Endothelial cell of umbilical vein (primary cell): ENCODE data around the gene EPHA8. TPM values are rescaled to one million over a fixed set of nuclear protein-coding genes. Genes with fewer than 3 reads are reported as not detected.

Experiments used
- BruUV-seq: library from RNA; stranded (reverse); fragments of 400-500 nt; replicated peaks from 2 replicates; lab custom pipeline; 2021; lab: Mats Ljungman, UMichigan
- CTCF ChIA-PET: fragments of 300-600, 350-600 bp; sonication (Branson Sonifier 250); formaldehyde crosslinking; loops from one replicate; lab custom pipeline; 2021; ENCODE audit warnings: antibody characterized with exemption, inconsistent platforms; lab: Charles Lee
- POLR2A ChIA-PET: fragments of 300-600, 350-600 bp; sonication (Branson Sonifier 250); formaldehyde crosslinking; loops from one replicate; lab custom pipeline; 2021; ENCODE audit warnings: antibody characterized with exemption, inconsistent platforms; lab: Charles Lee
- DNase-seq: peaks from one replicate; pipeline ENCODE4 v3.0.0-alpha.2; 2011; ENCODE audit warnings: low read depth, low spot score
- FAIRE-seq: peaks from 2 replicates; lab custom pipeline; 2011; peaks lifted over from hg19 to GRCh38; lab: Jason Lieb, UNC
- H2AFZ ChIP-seq: 2 replicates; pipeline ENCODE4 v1.6.0; 2012; ENCODE audit warnings: low read depth, low read length, control low read depth, inconsistent platforms
- H3K27ac ChIP-seq: 2 replicates; pipeline ENCODE4 v1.5.1; 2011; ENCODE audit warnings: low read depth, mild to moderate bottlenecking, control low read depth, low read length, moderate library complexity; ENCODE audit not compliant: insufficient read depth
- H3K27me3 ChIP-seq, 2 experiments: 2 replicates each; pipeline versions ENCODE4 v1.6.0 to v1.6.1; 2011; ENCODE audit warnings: low read length in 2 of 2, mixed read lengths in 1 of 2; ENCODE audit not compliant: control insufficient read depth in 2 of 2, insufficient read depth in 2 of 2
- H3K36me3 ChIP-seq, 2 experiments: 2 replicates in 1 of 2; 3 replicates in 1 of 2; pipeline ENCODE4 v1.5.1; 2011; ENCODE audit warnings: low read length in 2 of 2, mild to moderate bottlenecking in 1 of 2, moderate library complexity in 1 of 2; ENCODE audit not compliant: control insufficient read depth in 2 of 2, insufficient read depth in 2 of 2; ENCODE audit errors: extremely low read depth in 1 of 2
- H3K4me1 ChIP-seq: 3 replicates; pipeline ENCODE4 v1.5.1; 2011; ENCODE audit warnings: mild to moderate bottlenecking, low read length; ENCODE audit not compliant: control insufficient read depth, insufficient read depth; ENCODE audit errors: extremely low read depth
- H3K4me2 ChIP-seq: 2 replicates; pipeline ENCODE4 v1.6.1; 2011; ENCODE audit warnings: low read length, control low read depth, mixed read lengths; ENCODE audit not compliant: insufficient read depth
- H3K4me3 ChIP-seq, 3 experiments: fragments of 200-600 bp in 1 of 3; sonication (generic), shearing (Covaris generic) in 1 of 3; replicated peaks in 1 of 3; 2 replicates each; pipeline ENCODE4 v1.5.1; 2011 to 2016; ENCODE audit warnings: control low read depth in 3 of 3, low read length in 3 of 3, mild to moderate bottlenecking in 2 of 3, inconsistent platforms in 1 of 3, low read depth in 1 of 3, moderate library complexity in 1 of 3; ENCODE audit not compliant: insufficient read depth in 1 of 3
- H3K79me2 ChIP-seq: 2 replicates; pipeline ENCODE4 v1.6.0; 2012; ENCODE audit warnings: low read length, inconsistent platforms; ENCODE audit not compliant: control insufficient read depth, insufficient read depth
- H3K9ac ChIP-seq: replicated peaks from 2 replicates; pipeline ENCODE3; 2011; ENCODE audit warnings: low read length, control low read depth; ENCODE audit not compliant: insufficient read depth; ENCODE audit errors: extremely low read depth
- H3K9me1 ChIP-seq: replicated peaks from 3 replicates; pipeline ENCODE4 v1.6.0; 2011; ENCODE audit warnings: mild to moderate bottlenecking, low read length; ENCODE audit not compliant: control insufficient read depth, insufficient read depth; ENCODE audit errors: extremely low read depth
- H3K9me3 ChIP-seq: replicated peaks from 2 replicates; pipeline ENCODE4 v1.5.1; 2012; ENCODE audit warnings: low read length, inconsistent platforms; ENCODE audit not compliant: control insufficient read depth, insufficient read depth
- H4K20me1 ChIP-seq: replicated peaks from 2 replicates; pipeline ENCODE3; 2011; ENCODE audit warnings: mild to moderate bottlenecking, low read length; ENCODE audit not compliant: control insufficient read depth, insufficient read depth; ENCODE audit errors: extremely low read depth
- CTCF ChIP-seq, 2 donors: IDR thresholded peaks; 1 replicate in 1 of 2; 2 replicates in 1 of 2; pipeline ENCODE4 v1.5.1; 2011; ENCODE audit warnings: low read length in 2 of 2, mild to moderate bottlenecking in 2 of 2, moderate library complexity in 2 of 2, control low read depth in 1 of 2, inconsistent platforms in 1 of 2, low read depth in 1 of 2; ENCODE audit not compliant: insufficient read depth in 1 of 2; ENCODE audit errors: extremely low read depth in 1 of 2
- GATA2 ChIP-seq: IDR thresholded peaks from 2 replicates; pipeline ENCODE4 v1.7.0; 2011; ENCODE audit warnings: low read depth, mild to moderate bottlenecking, moderate library complexity, mixed read lengths, low read length; ENCODE audit not compliant: insufficient read length, insufficient read depth
- JUN ChIP-seq: IDR thresholded peaks from 2 replicates; pipeline ENCODE4 v1.6.1; 2011; ENCODE audit warnings: borderline replicate concordance, low read depth; ENCODE audit not compliant: insufficient read length, insufficient read depth
- MYC ChIP-seq: IDR thresholded peaks from one replicate; pipeline ENCODE4 v1.6.1; 2011; ENCODE audit warnings: mild to moderate bottlenecking, low read depth, low read length
- POLR2AphosphoS5 ChIP-seq: IDR thresholded peaks from 2 replicates; pipeline ENCODE4 v1.6.1; 2012; ENCODE audit warnings: low read depth, mild to moderate bottlenecking, control low read depth, low read length, moderate library complexity; ENCODE audit not compliant: insufficient read depth
- dilution Hi-C: fragments of 300-500 bp; cut with MboI; formaldehyde crosslinking; loops from one replicate; pipeline ENCODE4 v1.15.0; 2019; ENCODE audit warnings: low sequenced_read_pairs; ENCODE audit not compliant: extremely low pct_ligation_motif_present
- intact Hi-C: fragments of 100-400 bp; cut with micrococcal nuclease; formaldehyde crosslinking; loops from one replicate; pipeline ENCODE4 v1.10.0; 2022
- polyA plus RNA-seq, 4 experiments: library from polyadenylated mRNA; depleted of rRNA in 3 of 4; stranded (reverse) in 3 of 4; unstranded in 1 of 4; fragments of >200 nt; gene quantifications; 2 replicates each; pipeline versions ENCODE4 v1.2.1 to v1.2.3, GENCODE V29; 2011 to 2012; ENCODE audit warnings: missing spikeins in 1 of 4
- total RNA-seq: library from RNA; stranded (reverse); gene quantifications from 2 replicates; pipeline ENCODE4 v1.2.3, GENCODE V29; 2021

Gene EPHA8
- total and polyA plus RNA-seq, 2 donors (not counting 3 experiments of a cell fraction or from before 2014, with no cell fraction given) = not detected

DNA sequence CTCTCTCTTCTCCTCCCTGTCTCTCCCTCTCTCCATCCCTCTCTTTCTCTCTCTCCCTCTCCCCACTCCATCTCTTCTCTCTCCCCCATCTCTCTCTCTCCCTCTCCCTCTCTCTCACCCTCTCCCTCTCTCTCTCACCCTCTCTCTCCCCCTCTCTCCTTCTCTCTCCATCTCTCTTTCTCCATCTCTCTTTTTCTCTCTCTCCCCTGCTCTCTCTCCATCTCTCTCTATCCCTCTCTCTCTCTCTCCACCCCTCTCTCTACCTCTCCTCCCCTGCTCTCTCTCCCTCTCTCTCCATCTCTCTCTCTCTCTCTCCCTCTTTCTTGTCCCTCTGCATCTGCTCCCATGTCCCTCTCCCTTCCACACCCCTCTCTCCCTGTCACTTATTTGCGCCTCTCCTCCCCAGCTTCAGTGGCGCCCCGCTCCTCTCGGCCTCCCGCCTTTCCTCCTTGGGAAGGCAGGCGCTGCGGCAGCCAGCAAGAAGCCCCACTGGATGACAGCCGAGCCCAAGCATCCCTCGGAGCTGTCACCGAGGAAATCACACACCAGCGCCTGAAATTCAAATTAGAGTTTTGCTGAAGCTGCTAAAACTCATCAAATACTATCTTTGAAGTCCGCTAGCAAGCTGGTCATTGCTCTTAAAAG is 15.3 kb upstream of the EPHA8 start:
- POLR2A ChIA-PET = no interaction called here

More for the DNA sequence above, 15.3 kb upstream of the EPHA8 start:
- Histone ChIP-seq H3K4me3 (no peak overlapping the region), H3K4me1 (no peaks in the 10 kb centered on the region), H3K4me2 (no peak overlapping the region), H3K9ac (no peak overlapping the region), H3K9me1 (no peaks in the 10 kb centered on the region), H3K9me3 (no peaks in the 10 kb centered on the region), H3K79me2 (no peaks in the 10 kb centered on the region), H3K27me3 (peaks cover 11 to 12% of the 10 kb centered on the region in 2 experiments), H3K36me3 (no peaks in the 10 kb centered on the region), H3K27ac (no peak overlapping the region), H4K20me1 (no peaks in the 10 kb centered on the region), H2AFZ (no peak overlapping the region)
- CTCF ChIA-PET = no interaction called here
- FAIRE-seq (no peak), DNase-seq (no peak)
- BruUV-seq = no TSS peak
- intact Hi-C loops (no loop called here), dilution Hi-C loops (no loop called here)
- TF ChIP-seq JUN = no peak
- no peak for TF ChIP-seq GATA2
- TF ChIP-seq MYC = no peak
- no peak for TF ChIP-seq POLR2AphosphoS5
- no peak for TF ChIP-seq CTCF (IDR thresholded peaks at IDR 0.05; ENCODE audit: extremely low read depth in 1 of 2, insufficient read depth in 1 of 2, low read depth in 1 of 2, low read length in 2 of 2)
